EL (cell line): ENCODE results near the gene CASZ1.

Experiments used
- DNase-seq: peaks from one replicate; pipeline ENCODE4 v3.0.0-alpha.2; 2016

The CASZ1 gene

GRCh38 chr1:10667861-10668761, 128.3 kb downstream of the CASZ1 start:
- no peak for DNase-seq

GRCh38 chr1:10665930-10666850, 130.3 kb downstream of the CASZ1 start:
- no peak for DNase-seq

GRCh38 chr1:10665226-10665625, 131.2 kb downstream of the CASZ1 start:
- no peak for DNase-seq

GRCh38 chr1:10664251-10664650, 132.2 kb downstream of the CASZ1 start:
- no peak for DNase-seq

- DNase-seq, result no peak
Observed at GRCh38 chr1:10663678-10664035, 132.8 kb downstream of the CASZ1 start.

- no peak for DNase-seq
Observed at GRCh38 chr1:10662824-10663677, 133.4 kb downstream of the CASZ1 start.

GRCh38 chr1:10662090-10662688, 134.3 kb downstream of the CASZ1 start:
- no peak for DNase-seq

- DNase-seq, result no peak
Observed at GRCh38 chr1:10661453-10661852, 135.0 kb downstream of the CASZ1 start.

GRCh38 chr1:10659646-10660540, 136.6 kb downstream of the CASZ1 start:
- no peak for DNase-seq

- DNase-seq, result no peak
Observed at GRCh38 chr1:10659218-10659617, 137.2 kb downstream of the CASZ1 start.

GRCh38 chr1:10658396-10659066, 137.9 kb downstream of the CASZ1 start:
- no peak for DNase-seq

GRCh38 chr1:10657088-10657847, 139.2 kb downstream of the CASZ1 start:
- no peak for DNase-seq

- DNase-seq, result no peak
Observed at GRCh38 chr1:10656431-10656830, 140.0 kb downstream of the CASZ1 start.

GRCh38 chr1:10655002-10655401, 141.4 kb downstream of the CASZ1 start:
- DNase-seq, result no peak

GRCh38 chr1:10653370-10654125, 142.9 kb downstream of the CASZ1 start:
- DNase-seq, result no peak

GRCh38 chr1:10652626-10653025, 143.8 kb downstream of the CASZ1 start:
- DNase-seq, result no peak

- no peak for DNase-seq
Observed at GRCh38 chr1:10651793-10652192, 144.7 kb downstream of the CASZ1 start.

GRCh38 chr1:10651389-10651766, 145.1 kb downstream of the CASZ1 start:
- DNase-seq, result peak; percentile 43
